HG03139 (cell line): ENCODE data around the gene CA11.

Experiments used
- ATAC-seq: cut with Tn5 transposase; IDR thresholded peaks from one replicate; pipeline ENCODE4 v1.9.1; 2021; ENCODE audit not compliant: unreplicated experiment

CA11 gene

GRCh38 chr19:48588670-48589401 lies 57.2 kb downstream of the CA11 start:
- ATAC-seq, result no peak
